Neural cell (in vitro differentiated cells): Measurements from ENCODE around the gene PLXDC2. TPM values are rescaled to one million over a fixed set of nuclear protein-coding genes. Genes with fewer than 3 reads are reported as not detected.

Source experiments
- H2AFZ ChIP-seq: fragments of 200-600, 300-800 bp; sonication (generic), shearing (Covaris generic); 2 replicates; pipeline ENCODE4 v1.6.0; 2014; ENCODE audit warnings: low read depth, mild to moderate bottlenecking, antibody characterized with exemption, low read length, moderate library complexity
- H3F3A ChIP-seq: fragments of 200-600 bp; shearing (Covaris generic); 2 replicates; pipeline ENCODE4 v1.6.1; 2016; ENCODE audit warnings: mild to moderate bottlenecking, moderate library complexity, mixed read lengths, antibody characterized with exemption, low read length; ENCODE audit not compliant: insufficient read depth, poor library complexity, severe bottlenecking
- H3K27ac ChIP-seq: fragments of 200-600, 300-800 bp; sonication (generic), shearing (Covaris generic); 2 replicates; pipeline ENCODE4 v1.5.1; 2014; ENCODE audit warnings: mild to moderate bottlenecking, low read length, moderate library complexity
- H3K27me3 ChIP-seq: fragments of 300-800, 200-600 bp; sonication (generic), shearing (Covaris generic); 2 replicates; pipeline ENCODE4 v1.6.0; 2014; ENCODE audit warnings: mild to moderate bottlenecking, low read depth, low read length, moderate library complexity; ENCODE audit not compliant: insufficient read depth
- H3K36me3 ChIP-seq: fragments of 300-800, 200-600 bp; sonication (generic), shearing (Covaris generic); 2 replicates; pipeline ENCODE4 v1.5.1; 2014; ENCODE audit warnings: mild to moderate bottlenecking, antibody characterized with exemption, low read length, moderate library complexity; ENCODE audit not compliant: insufficient read depth
- H3K4me2 ChIP-seq: fragments of 300-800, 200-600 bp; sonication (generic), shearing (Covaris generic); 2 replicates; pipeline ENCODE4 v1.6.0; 2014; ENCODE audit warnings: mild to moderate bottlenecking, low read length
- H3K4me3 ChIP-seq: fragments of 300-800, 200-600 bp; sonication (generic), shearing (Covaris generic); 2 replicates; pipeline ENCODE4 v1.5.1; 2014; ENCODE audit warnings: mild to moderate bottlenecking, low read length, moderate library complexity
- H3K79me2 ChIP-seq: fragments of 200-600 bp; shearing (Covaris generic); replicated peaks from 2 replicates; pipeline ENCODE4 v1.6.0; 2014; ENCODE audit warnings: mild to moderate bottlenecking, low read length, moderate library complexity; ENCODE audit not compliant: insufficient read depth
- H3K9ac ChIP-seq: fragments of 300-800, 200-600 bp; sonication (generic), shearing (Covaris generic); 2 replicates; pipeline ENCODE4 v1.6.1; 2016; ENCODE audit warnings: mild to moderate bottlenecking, low read length, mixed read lengths
- H3K9me2 ChIP-seq: fragments of 200-600 bp; shearing (Covaris generic); 2 replicates; pipeline ENCODE4 v1.6.1; 2016; ENCODE audit warnings: mild to moderate bottlenecking, low read length, mixed read lengths; ENCODE audit not compliant: insufficient read depth
- H3K9me3 ChIP-seq: fragments of 200-600, 300-800 bp; sonication (generic), shearing (Covaris generic); 2 replicates; pipeline ENCODE4 v1.6.1; 2016; ENCODE audit warnings: mild to moderate bottlenecking, mixed run types, low read length, moderate library complexity, mixed read lengths
- H4K20me1 ChIP-seq: fragments of 200-600 bp; shearing (Covaris generic); 2 replicates; pipeline ENCODE4 v1.6.1; 2016; ENCODE audit warnings: mild to moderate bottlenecking, mixed run types; ENCODE audit not compliant: insufficient read depth
- EP300 ChIP-seq: fragments of 450-650 bp; conservative IDR thresholded peaks from 2 replicates; pipeline ENCODE4 v1.6.1; 2014; ENCODE audit warnings: antibody characterized with exemption, mild to moderate bottlenecking, moderate library complexity; ENCODE audit not compliant: poor library complexity, severe bottlenecking
- EZH2 ChIP-seq: fragments of 200-600, 300-800 bp; shearing (Covaris generic), sonication (generic); IDR thresholded peaks from 2 replicates; pipeline ENCODE4 v1.6.1; 2014; ENCODE audit warnings: antibody characterized with exemption, low read length, borderline replicate concordance, mild to moderate bottlenecking; ENCODE audit not compliant: insufficient read depth, poor library complexity, severe bottlenecking
- MXI1 ChIP-seq: fragments of 450-650 bp; conservative IDR thresholded peaks from 2 replicates; pipeline ENCODE4 v1.6.1; 2014; ENCODE audit warnings: antibody characterized with exemption, mild to moderate bottlenecking; ENCODE audit not compliant: poor library complexity, severe bottlenecking
- POLR2AphosphoS5 ChIP-seq: IDR thresholded peaks from 2 replicates; pipeline ENCODE4 v1.6.1; 2012
- RAD21 ChIP-seq: fragments of 450-650 bp; conservative IDR thresholded peaks from 2 replicates; pipeline ENCODE4 v1.6.1; 2014; ENCODE audit warnings: antibody characterized with exemption, mild to moderate bottlenecking, moderate library complexity
- SMC3 ChIP-seq: fragments of 450-650 bp; conservative IDR thresholded peaks from 2 replicates; pipeline ENCODE4 v1.6.1; 2014; ENCODE audit warnings: antibody characterized with exemption, mild to moderate bottlenecking, moderate library complexity; ENCODE audit not compliant: poor library complexity
- TAF1 ChIP-seq: IDR thresholded peaks from 2 replicates; pipeline ENCODE4 v1.6.1; 2012; ENCODE audit warnings: low read depth
- polyA plus RNA-seq: library from polyadenylated mRNA; depleted of rRNA; stranded (reverse); fragments of >200 nt; gene quantifications from 2 replicates; pipeline ENCODE4 v1.2.3, GENCODE V29; 2014
- TF ChIP-seq, protein P1 (sequence below): fragments of 450-650 bp; IDR thresholded peaks from 2 replicates; pipeline ENCODE4 v1.5.1; 2014; ENCODE audit warnings: antibody characterized with exemption, mild to moderate bottlenecking, moderate library complexity; ENCODE audit not compliant: poor library complexity, severe bottlenecking
- TF ChIP-seq, protein P2 (sequence below): IDR thresholded peaks from 2 replicates; pipeline ENCODE4 v1.6.1; 2012; ENCODE audit warnings: borderline replicate concordance

Gene PLXDC2
- polyA plus RNA-seq, 1 donor from 2014 or later = 2.3 TPM

DNA sequence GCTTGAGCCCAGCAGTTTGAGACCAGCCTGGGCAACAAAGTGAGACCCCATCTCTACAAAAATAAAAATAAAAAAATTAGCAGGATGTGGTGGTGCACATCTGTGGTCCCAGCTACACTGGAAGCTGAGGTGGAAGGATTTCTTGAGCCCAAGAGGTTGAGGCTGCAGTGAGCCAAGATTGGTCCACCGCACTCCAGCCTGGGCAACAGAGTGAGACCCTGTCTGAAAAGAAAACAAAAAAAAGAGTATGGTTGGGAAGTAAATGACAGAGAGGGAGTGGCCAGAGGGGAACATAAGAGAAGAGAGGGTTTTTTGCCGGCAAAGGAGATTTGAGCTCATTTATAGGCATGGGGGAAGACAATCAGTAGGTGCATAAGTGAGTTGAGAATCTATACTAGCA lies 19.7 kb downstream of the PLXDC2 start:
- no peaks in the 10 kb centered on the region for H3K9me2 ChIP-seq
- no peaks in the 10 kb centered on the region for H3K9me3 ChIP-seq
- peaks cover 4% of the 10 kb centered on the region for H3K79me2 ChIP-seq
- no peak overlapping the region for H2AFZ ChIP-seq
- no peaks in the 10 kb centered on the region for H3K27me3 ChIP-seq
- H3K27ac ChIP-seq = no peak overlapping the region
- no peak for TF ChIP-seq EP300
- TF ChIP-seq MXI1 = no peak
- no peak for TF ChIP-seq TAF1
- TF ChIP-seq, protein P1, sequence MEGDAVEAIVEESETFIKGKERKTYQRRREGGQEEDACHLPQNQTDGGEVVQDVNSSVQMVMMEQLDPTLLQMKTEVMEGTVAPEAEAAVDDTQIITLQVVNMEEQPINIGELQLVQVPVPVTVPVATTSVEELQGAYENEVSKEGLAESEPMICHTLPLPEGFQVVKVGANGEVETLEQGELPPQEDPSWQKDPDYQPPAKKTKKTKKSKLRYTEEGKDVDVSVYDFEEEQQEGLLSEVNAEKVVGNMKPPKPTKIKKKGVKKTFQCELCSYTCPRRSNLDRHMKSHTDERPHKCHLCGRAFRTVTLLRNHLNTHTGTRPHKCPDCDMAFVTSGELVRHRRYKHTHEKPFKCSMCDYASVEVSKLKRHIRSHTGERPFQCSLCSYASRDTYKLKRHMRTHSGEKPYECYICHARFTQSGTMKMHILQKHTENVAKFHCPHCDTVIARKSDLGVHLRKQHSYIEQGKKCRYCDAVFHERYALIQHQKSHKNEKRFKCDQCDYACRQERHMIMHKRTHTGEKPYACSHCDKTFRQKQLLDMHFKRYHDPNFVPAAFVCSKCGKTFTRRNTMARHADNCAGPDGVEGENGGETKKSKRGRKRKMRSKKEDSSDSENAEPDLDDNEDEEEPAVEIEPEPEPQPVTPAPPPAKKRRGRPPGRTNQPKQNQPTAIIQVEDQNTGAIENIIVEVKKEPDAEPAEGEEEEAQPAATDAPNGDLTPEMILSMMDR = no peak
- TF ChIP-seq POLR2AphosphoS5 = no peak
- no peak for TF ChIP-seq SMC3
- no peak for TF ChIP-seq EZH2
- no peak for TF ChIP-seq RAD21
- TF ChIP-seq, protein P2, sequence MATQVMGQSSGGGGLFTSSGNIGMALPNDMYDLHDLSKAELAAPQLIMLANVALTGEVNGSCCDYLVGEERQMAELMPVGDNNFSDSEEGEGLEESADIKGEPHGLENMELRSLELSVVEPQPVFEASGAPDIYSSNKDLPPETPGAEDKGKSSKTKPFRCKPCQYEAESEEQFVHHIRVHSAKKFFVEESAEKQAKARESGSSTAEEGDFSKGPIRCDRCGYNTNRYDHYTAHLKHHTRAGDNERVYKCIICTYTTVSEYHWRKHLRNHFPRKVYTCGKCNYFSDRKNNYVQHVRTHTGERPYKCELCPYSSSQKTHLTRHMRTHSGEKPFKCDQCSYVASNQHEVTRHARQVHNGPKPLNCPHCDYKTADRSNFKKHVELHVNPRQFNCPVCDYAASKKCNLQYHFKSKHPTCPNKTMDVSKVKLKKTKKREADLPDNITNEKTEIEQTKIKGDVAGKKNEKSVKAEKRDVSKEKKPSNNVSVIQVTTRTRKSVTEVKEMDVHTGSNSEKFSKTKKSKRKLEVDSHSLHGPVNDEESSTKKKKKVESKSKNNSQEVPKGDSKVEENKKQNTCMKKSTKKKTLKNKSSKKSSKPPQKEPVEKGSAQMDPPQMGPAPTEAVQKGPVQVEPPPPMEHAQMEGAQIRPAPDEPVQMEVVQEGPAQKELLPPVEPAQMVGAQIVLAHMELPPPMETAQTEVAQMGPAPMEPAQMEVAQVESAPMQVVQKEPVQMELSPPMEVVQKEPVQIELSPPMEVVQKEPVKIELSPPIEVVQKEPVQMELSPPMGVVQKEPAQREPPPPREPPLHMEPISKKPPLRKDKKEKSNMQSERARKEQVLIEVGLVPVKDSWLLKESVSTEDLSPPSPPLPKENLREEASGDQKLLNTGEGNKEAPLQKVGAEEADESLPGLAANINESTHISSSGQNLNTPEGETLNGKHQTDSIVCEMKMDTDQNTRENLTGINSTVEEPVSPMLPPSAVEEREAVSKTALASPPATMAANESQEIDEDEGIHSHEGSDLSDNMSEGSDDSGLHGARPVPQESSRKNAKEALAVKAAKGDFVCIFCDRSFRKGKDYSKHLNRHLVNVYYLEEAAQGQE = no peak
- H3K4me3 ChIP-seq = no peak overlapping the region
- H3K4me2 ChIP-seq = no peak overlapping the region
- no peaks in the 10 kb centered on the region for H3F3A ChIP-seq
- no peaks in the 10 kb centered on the region for H3K36me3 ChIP-seq
- H4K20me1 ChIP-seq = no peaks in the 10 kb centered on the region
- no peak overlapping the region for H3K9ac ChIP-seq

DNA sequence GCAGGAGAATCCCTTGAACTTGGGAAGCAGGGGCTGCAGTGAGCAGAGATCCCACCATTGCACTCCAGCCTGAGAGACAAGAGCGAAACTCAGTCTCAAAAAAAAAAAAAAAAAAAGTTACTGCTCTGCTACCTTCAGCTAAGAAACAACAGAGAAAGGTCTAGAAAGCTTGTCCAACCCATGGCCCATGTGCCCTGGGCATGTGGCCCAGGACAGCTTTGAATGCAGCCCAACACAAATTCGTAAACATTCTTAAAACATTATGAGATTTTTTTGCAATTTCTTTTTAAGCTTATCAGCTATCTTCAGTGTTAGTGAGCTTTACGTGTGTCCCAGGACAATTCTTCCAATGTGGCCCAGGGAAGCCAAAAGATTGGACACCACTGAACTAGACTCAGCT lies 22.9 kb downstream of the PLXDC2 start:
- no peaks in the 10 kb centered on the region for H3K27me3 ChIP-seq
- no peak overlapping the region for H2AFZ ChIP-seq
- no peaks in the 10 kb centered on the region for H4K20me1 ChIP-seq
- H3K27ac ChIP-seq = no peak overlapping the region
- no peaks in the 10 kb centered on the region for H3K9me2 ChIP-seq
- no peaks in the 10 kb centered on the region for H3F3A ChIP-seq
- H3K9ac ChIP-seq = no peak overlapping the region
- no peaks in the 10 kb centered on the region for H3K36me3 ChIP-seq
- H3K9me3 ChIP-seq = no peaks in the 10 kb centered on the region
- no peak overlapping the region for H3K4me2 ChIP-seq
- TF ChIP-seq, protein P2 = no peak
- TF ChIP-seq POLR2AphosphoS5 = no peak
- no peaks in the 10 kb centered on the region for H3K79me2 ChIP-seq
- no peak overlapping the region for H3K4me3 ChIP-seq
